Ovary (tissue), 3 donors: ENCODE measurements around the gene ASPN.

ENCODE experiments used
- EP300 ChIP-seq: sonication (generic); formaldehyde crosslinking; IDR thresholded peaks from one replicate; pipeline ENCODE4 v1.6.1; 2017; ENCODE audit warnings: antibody characterized with exemption
- POLR2A ChIP-seq: fragments of 450-650 bp; IDR thresholded peaks from one replicate; pipeline ENCODE4 v1.6.1; 2017; ENCODE audit warnings: antibody characterized with exemption, mild to moderate bottlenecking, moderate library complexity
- TF ChIP-seq, protein P1 (sequence below), 3 donors: fragments of 450-650 bp in 2 of 3; fragments of 200-600 bp in 1 of 3; IDR thresholded peaks; one replicate each; pipeline versions ENCODE4 v1.5.1 to v1.8.0; 2016 to 2022; ENCODE audit warnings: antibody characterized with exemption in 3 of 3, mild to moderate bottlenecking in 1 of 3
- donor health status: DM: no; HTN: no; CAD: no.

GRCh38 chr9:92455217-92455616 is 27.1 kb downstream of the ASPN start:
- TF ChIP-seq, protein P1, sequence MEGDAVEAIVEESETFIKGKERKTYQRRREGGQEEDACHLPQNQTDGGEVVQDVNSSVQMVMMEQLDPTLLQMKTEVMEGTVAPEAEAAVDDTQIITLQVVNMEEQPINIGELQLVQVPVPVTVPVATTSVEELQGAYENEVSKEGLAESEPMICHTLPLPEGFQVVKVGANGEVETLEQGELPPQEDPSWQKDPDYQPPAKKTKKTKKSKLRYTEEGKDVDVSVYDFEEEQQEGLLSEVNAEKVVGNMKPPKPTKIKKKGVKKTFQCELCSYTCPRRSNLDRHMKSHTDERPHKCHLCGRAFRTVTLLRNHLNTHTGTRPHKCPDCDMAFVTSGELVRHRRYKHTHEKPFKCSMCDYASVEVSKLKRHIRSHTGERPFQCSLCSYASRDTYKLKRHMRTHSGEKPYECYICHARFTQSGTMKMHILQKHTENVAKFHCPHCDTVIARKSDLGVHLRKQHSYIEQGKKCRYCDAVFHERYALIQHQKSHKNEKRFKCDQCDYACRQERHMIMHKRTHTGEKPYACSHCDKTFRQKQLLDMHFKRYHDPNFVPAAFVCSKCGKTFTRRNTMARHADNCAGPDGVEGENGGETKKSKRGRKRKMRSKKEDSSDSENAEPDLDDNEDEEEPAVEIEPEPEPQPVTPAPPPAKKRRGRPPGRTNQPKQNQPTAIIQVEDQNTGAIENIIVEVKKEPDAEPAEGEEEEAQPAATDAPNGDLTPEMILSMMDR (IDR thresholded peaks at IDR 0.05) = no peak
- TF ChIP-seq POLR2A = no peak
- TF ChIP-seq EP300 = no peak
